Neural cell (in vitro differentiated cells): ENCODE results near the gene TYW1B. TPM values are rescaled to one million over a fixed set of nuclear protein-coding genes. Genes with fewer than 3 reads are reported as not detected.
"Not testable (repeated sequence)": the region's sequence is repeated elsewhere in the genome, so short reads cannot be mapped to it uniquely, and the experiment has no call there.

Experiments used
- H2AFZ ChIP-seq: fragments of 200-600, 300-800 bp; sonication (generic), shearing (Covaris generic); 2 replicates; pipeline ENCODE4 v1.6.0; 2014; ENCODE audit warnings: low read depth, mild to moderate bottlenecking, antibody characterized with exemption, low read length, moderate library complexity
- H3F3A ChIP-seq: fragments of 200-600 bp; shearing (Covaris generic); 2 replicates; pipeline ENCODE4 v1.6.1; 2016; ENCODE audit warnings: mild to moderate bottlenecking, moderate library complexity, mixed read lengths, antibody characterized with exemption, low read length; ENCODE audit not compliant: insufficient read depth, poor library complexity, severe bottlenecking
- H3K27ac ChIP-seq: fragments of 200-600, 300-800 bp; sonication (generic), shearing (Covaris generic); 2 replicates; pipeline ENCODE4 v1.5.1; 2014; ENCODE audit warnings: mild to moderate bottlenecking, low read length, moderate library complexity
- H3K27me3 ChIP-seq: fragments of 300-800, 200-600 bp; sonication (generic), shearing (Covaris generic); 2 replicates; pipeline ENCODE4 v1.6.0; 2014; ENCODE audit warnings: mild to moderate bottlenecking, low read depth, low read length, moderate library complexity; ENCODE audit not compliant: insufficient read depth
- H3K36me3 ChIP-seq: fragments of 300-800, 200-600 bp; sonication (generic), shearing (Covaris generic); 2 replicates; pipeline ENCODE4 v1.5.1; 2014; ENCODE audit warnings: mild to moderate bottlenecking, antibody characterized with exemption, low read length, moderate library complexity; ENCODE audit not compliant: insufficient read depth
- H3K4me2 ChIP-seq: fragments of 300-800, 200-600 bp; sonication (generic), shearing (Covaris generic); 2 replicates; pipeline ENCODE4 v1.6.0; 2014; ENCODE audit warnings: mild to moderate bottlenecking, low read length
- H3K4me3 ChIP-seq: fragments of 300-800, 200-600 bp; sonication (generic), shearing (Covaris generic); 2 replicates; pipeline ENCODE4 v1.5.1; 2014; ENCODE audit warnings: mild to moderate bottlenecking, low read length, moderate library complexity
- H3K79me2 ChIP-seq: fragments of 200-600 bp; shearing (Covaris generic); replicated peaks from 2 replicates; pipeline ENCODE4 v1.6.0; 2014; ENCODE audit warnings: mild to moderate bottlenecking, low read length, moderate library complexity; ENCODE audit not compliant: insufficient read depth
- H3K9ac ChIP-seq: fragments of 300-800, 200-600 bp; sonication (generic), shearing (Covaris generic); 2 replicates; pipeline ENCODE4 v1.6.1; 2016; ENCODE audit warnings: mild to moderate bottlenecking, low read length, mixed read lengths
- H3K9me2 ChIP-seq: fragments of 200-600 bp; shearing (Covaris generic); 2 replicates; pipeline ENCODE4 v1.6.1; 2016; ENCODE audit warnings: mild to moderate bottlenecking, low read length, mixed read lengths; ENCODE audit not compliant: insufficient read depth
- H3K9me3 ChIP-seq: fragments of 200-600, 300-800 bp; sonication (generic), shearing (Covaris generic); 2 replicates; pipeline ENCODE4 v1.6.1; 2016; ENCODE audit warnings: mild to moderate bottlenecking, mixed run types, low read length, moderate library complexity, mixed read lengths
- H4K20me1 ChIP-seq: fragments of 200-600 bp; shearing (Covaris generic); 2 replicates; pipeline ENCODE4 v1.6.1; 2016; ENCODE audit warnings: mild to moderate bottlenecking, mixed run types; ENCODE audit not compliant: insufficient read depth
- polyA plus RNA-seq: library from polyadenylated mRNA; depleted of rRNA; stranded (reverse); fragments of >200 nt; gene quantifications from 2 replicates; pipeline ENCODE4 v1.2.3, GENCODE V29; 2014

The TYW1B gene
- polyA plus RNA-seq, 1 donor from 2014 or later = 0.97 TPM

GRCh38 chr7:72696643-72697042 lies 131.4 kb downstream of the TYW1B start:
- H3K36me3 ChIP-seq, H3F3A ChIP-seq, H3K79me2 ChIP-seq, H3K4me2 ChIP-seq, H3K27ac ChIP-seq, H3K9ac ChIP-seq, H3K4me3 ChIP-seq, H2AFZ ChIP-seq, H3K9me3 ChIP-seq, H4K20me1 ChIP-seq, H3K9me2 ChIP-seq, H3K27me3 ChIP-seq: not testable (repeated sequence)

GRCh38 chr7:72695482-72695881 lies 132.5 kb downstream of the TYW1B start:
- not testable (repeated sequence) for H3K9me2 ChIP-seq, H3K27ac ChIP-seq, H3K4me3 ChIP-seq, H2AFZ ChIP-seq, H3K36me3 ChIP-seq, H3K79me2 ChIP-seq, H4K20me1 ChIP-seq, H3K9me3 ChIP-seq, H3K4me2 ChIP-seq, H3F3A ChIP-seq, H3K27me3 ChIP-seq, H3K9ac ChIP-seq

GRCh38 chr7:72691442-72691841 lies 136.6 kb downstream of the TYW1B start:
- H3K36me3 ChIP-seq, H3F3A ChIP-seq, H3K4me3 ChIP-seq, H3K9me3 ChIP-seq, H3K4me2 ChIP-seq, H3K27me3 ChIP-seq, H2AFZ ChIP-seq, H3K79me2 ChIP-seq, H4K20me1 ChIP-seq, H3K9ac ChIP-seq, H3K9me2 ChIP-seq, H3K27ac ChIP-seq: not testable (repeated sequence)

- H4K20me1 ChIP-seq, H3K4me2 ChIP-seq, H3K9me3 ChIP-seq, H2AFZ ChIP-seq, H3K27me3 ChIP-seq, H3F3A ChIP-seq, H3K4me3 ChIP-seq, H3K79me2 ChIP-seq, H3K27ac ChIP-seq, H3K9me2 ChIP-seq, H3K36me3 ChIP-seq, H3K9ac ChIP-seq: not testable (repeated sequence)
Measured at GRCh38 chr7:72690177-72690576, 137.8 kb downstream of the TYW1B start.

- H3K4me2 ChIP-seq = not testable (repeated sequence)
Measured at GRCh38 chr7:72689344-72689743, 138.7 kb downstream of the TYW1B start.

GRCh38 chr7:72681211-72681610 lies 146.8 kb downstream of the TYW1B start:
- H3K79me2 ChIP-seq, H3K27ac ChIP-seq, H3K9me2 ChIP-seq, H3K9ac ChIP-seq, H3K36me3 ChIP-seq, H2AFZ ChIP-seq, H3F3A ChIP-seq, H3K4me3 ChIP-seq, H3K27me3 ChIP-seq, H3K9me3 ChIP-seq, H3K4me2 ChIP-seq, H4K20me1 ChIP-seq: not testable (repeated sequence)

More at GRCh38 chr7:72689344-72689743, 138.7 kb downstream of the TYW1B start:
- not testable (repeated sequence) for H3K79me2 ChIP-seq, H3K9me2 ChIP-seq, H3K36me3 ChIP-seq, H3K4me3 ChIP-seq, H4K20me1 ChIP-seq, H3K27ac ChIP-seq, H3K9me3 ChIP-seq, H3F3A ChIP-seq, H3K27me3 ChIP-seq, H3K9ac ChIP-seq, H2AFZ ChIP-seq

GRCh38 chr7:72676880-72677279 lies 151.1 kb downstream of the TYW1B start:
- not testable (repeated sequence) for H4K20me1 ChIP-seq, H3K36me3 ChIP-seq, H3K27me3 ChIP-seq, H3K9ac ChIP-seq, H3K9me2 ChIP-seq, H3F3A ChIP-seq, H3K79me2 ChIP-seq, H3K4me3 ChIP-seq, H3K4me2 ChIP-seq, H2AFZ ChIP-seq, H3K9me3 ChIP-seq, H3K27ac ChIP-seq

GRCh38 chr7:72676086-72676690 lies 151.8 kb downstream of the TYW1B start:
- not testable (repeated sequence) for H4K20me1 ChIP-seq, H3K9ac ChIP-seq, H3K9me2 ChIP-seq, H3K79me2 ChIP-seq, H3K27ac ChIP-seq, H3K36me3 ChIP-seq, H2AFZ ChIP-seq, H3K27me3 ChIP-seq, H3K4me2 ChIP-seq, H3K4me3 ChIP-seq, H3F3A ChIP-seq, H3K9me3 ChIP-seq
